CD4-positive, alpha-beta T cell treated with Interleukin-2 at 100 ng/mL for 4 hours (primary cell): ENCODE measurements around the gene EPHA10.

Experiments used
- DNase-seq: peaks from one replicate; pipeline ENCODE4 v3.0.0-alpha.2; 2020; ENCODE audit warnings: low spot score

Gene EPHA10

GRCh38 chr1:37764888-37765441, at the start of gene EPHA10:
TSS of gene EPHA10 (minus strand) at chr1:37765120. CDS start at chr1:37765066, 54 bp downstream.
- DNase-seq: no peak

GRCh38 chr1:37814252-37814651, 49.3 kb upstream of the EPHA10 start:
- no peak for DNase-seq

GRCh38 chr1:37813529-37814145, 48.7 kb upstream of the EPHA10 start:
- no peak for DNase-seq

GRCh38 chr1:37811027-37811655, 46.2 kb upstream of the EPHA10 start:
- peak; percentile 72 for DNase-seq

GRCh38 chr1:37809942-37810341, 45.0 kb upstream of the EPHA10 start:
- DNase-seq: no peak

- DNase-seq: no peak
These were observed 43.7 kb upstream of the EPHA10 start for GRCh38 chr1:37808369-37809319.

- peak; percentile 92 for DNase-seq
These were observed 42.8 kb upstream of the EPHA10 start, which contains the start of the genes C1orf122 and YRDC for GRCh38 chr1:37807555-37808368. TSS of gene C1orf122 (plus strand) at chr1:37807790. CDS start at chr1:37808405, 615 bp downstream. TSS of gene YRDC (minus strand) at chr1:37808208. CDS start at chr1:37808180, 28 bp downstream.

- DNase-seq: no peak
These were observed 42.3 kb upstream of the EPHA10 start for GRCh38 chr1:37807220-37807554.

- DNase-seq: no peak
These were observed 37.5 kb upstream of the EPHA10 start for GRCh38 chr1:37802439-37802838.

GRCh38 chr1:37797750-37798345, 32.9 kb upstream of the EPHA10 start:
- DNase-seq: no peak

- DNase-seq: peak; percentile 11
These were observed 30.6 kb upstream of the EPHA10 start for GRCh38 chr1:37795340-37796125.

GRCh38 chr1:37794372-37795339, 29.7 kb upstream of the EPHA10 start:
- DNase-seq: no peak

GRCh38 chr1:37793773-37794371, 29.0 kb upstream of the EPHA10 start, which contains the start of gene MANEAL:
TSS of gene MANEAL (plus strand) at chr1:37793847. CDS start at chr1:37794183, 336 bp downstream.
- peak; percentile 20 for DNase-seq

GRCh38 chr1:37792943-37793686, 28.2 kb upstream of the EPHA10 start:
- no peak for DNase-seq

GRCh38 chr1:37782491-37782890, 17.6 kb upstream of the EPHA10 start:
- no peak for DNase-seq

GRCh38 chr1:37778654-37779053, 13.7 kb upstream of the EPHA10 start:
- DNase-seq: no peak

GRCh38 chr1:37776946-37777516, 12.1 kb upstream of the EPHA10 start:
- no peak for DNase-seq
